HG03108 (cell line): ENCODE results near the gene KDM2B.
"Not testable (repeated sequence)": the region's sequence is repeated elsewhere in the genome, so short reads cannot be mapped to it uniquely, and the experiment has no call there.

ENCODE experiments used
- ATAC-seq: cut with Tn5 transposase; IDR thresholded peaks from one replicate; pipeline ENCODE4 v1.9.1; 2021; ENCODE audit warnings: moderate library complexity; ENCODE audit not compliant: unreplicated experiment

KDM2B gene

GRCh38 chr12:121507984-121508383, 72.8 kb downstream of the KDM2B start:
- ATAC-seq: no peak

GRCh38 chr12:121507245-121507644, 73.6 kb downstream of the KDM2B start:
- no peak for ATAC-seq

GRCh38 chr12:121505513-121505912, 75.3 kb downstream of the KDM2B start:
- no peak for ATAC-seq

DNA sequence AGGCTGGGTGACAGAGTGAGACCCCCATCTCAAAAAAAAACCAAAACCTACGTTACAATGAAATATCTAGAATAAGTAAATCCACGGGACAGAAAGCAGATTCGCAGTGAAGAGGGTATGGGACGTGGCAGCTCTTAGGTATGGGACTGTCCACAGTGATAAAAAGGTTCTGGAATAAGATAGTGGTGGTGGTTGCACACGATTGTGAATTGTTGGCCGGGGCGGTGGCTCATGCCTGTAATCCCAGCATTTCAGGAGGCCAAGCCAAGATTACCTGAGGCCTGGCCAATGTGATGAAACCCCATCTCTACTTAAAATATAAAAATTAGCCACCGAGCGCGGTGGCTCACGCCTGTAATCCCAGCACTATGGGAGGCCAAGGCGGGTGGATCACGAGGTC, 76.3 kb downstream of the KDM2B start:
- no peak for ATAC-seq

DNA sequence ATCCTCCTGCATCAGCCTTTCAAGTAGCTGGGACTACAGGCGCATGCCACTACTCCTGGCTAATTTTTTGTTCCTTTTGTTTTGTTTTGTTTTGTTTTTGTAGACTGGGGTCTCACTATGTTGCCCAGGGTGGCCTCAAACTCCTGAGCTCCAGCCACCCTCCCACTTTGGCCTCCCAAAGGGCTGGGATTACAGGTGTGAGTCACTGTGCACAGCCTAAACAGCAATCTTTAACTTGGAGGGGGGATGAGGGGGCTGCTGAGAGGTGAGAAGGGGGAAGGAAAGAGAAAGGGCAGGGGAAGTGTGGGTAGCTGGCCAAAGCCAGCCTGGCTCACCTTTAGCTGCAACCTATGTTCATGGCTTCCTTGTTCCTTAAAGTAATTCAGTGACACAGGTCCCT, 77.4 kb downstream of the KDM2B start:
- ATAC-seq: no peak

DNA sequence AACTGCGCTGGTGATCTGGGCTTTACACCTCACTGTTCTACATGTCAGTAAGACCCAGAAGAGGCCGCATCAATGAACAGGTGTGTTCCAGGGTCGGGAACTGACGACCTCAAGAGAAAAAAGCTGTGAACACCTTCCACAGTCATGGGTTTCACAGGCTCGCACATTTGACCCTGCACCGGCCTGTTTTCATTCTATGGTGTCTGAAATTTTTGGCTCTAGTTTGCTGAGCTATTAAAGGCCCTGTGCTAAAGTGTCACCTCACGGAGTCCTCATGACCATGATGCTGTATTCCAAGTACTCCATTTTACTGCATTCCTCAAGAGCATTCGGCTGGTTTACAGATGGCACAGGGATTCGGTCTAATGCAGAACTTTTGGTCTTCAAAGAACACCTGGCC, 78.9 kb downstream of the KDM2B start:
- no peak for ATAC-seq

DNA sequence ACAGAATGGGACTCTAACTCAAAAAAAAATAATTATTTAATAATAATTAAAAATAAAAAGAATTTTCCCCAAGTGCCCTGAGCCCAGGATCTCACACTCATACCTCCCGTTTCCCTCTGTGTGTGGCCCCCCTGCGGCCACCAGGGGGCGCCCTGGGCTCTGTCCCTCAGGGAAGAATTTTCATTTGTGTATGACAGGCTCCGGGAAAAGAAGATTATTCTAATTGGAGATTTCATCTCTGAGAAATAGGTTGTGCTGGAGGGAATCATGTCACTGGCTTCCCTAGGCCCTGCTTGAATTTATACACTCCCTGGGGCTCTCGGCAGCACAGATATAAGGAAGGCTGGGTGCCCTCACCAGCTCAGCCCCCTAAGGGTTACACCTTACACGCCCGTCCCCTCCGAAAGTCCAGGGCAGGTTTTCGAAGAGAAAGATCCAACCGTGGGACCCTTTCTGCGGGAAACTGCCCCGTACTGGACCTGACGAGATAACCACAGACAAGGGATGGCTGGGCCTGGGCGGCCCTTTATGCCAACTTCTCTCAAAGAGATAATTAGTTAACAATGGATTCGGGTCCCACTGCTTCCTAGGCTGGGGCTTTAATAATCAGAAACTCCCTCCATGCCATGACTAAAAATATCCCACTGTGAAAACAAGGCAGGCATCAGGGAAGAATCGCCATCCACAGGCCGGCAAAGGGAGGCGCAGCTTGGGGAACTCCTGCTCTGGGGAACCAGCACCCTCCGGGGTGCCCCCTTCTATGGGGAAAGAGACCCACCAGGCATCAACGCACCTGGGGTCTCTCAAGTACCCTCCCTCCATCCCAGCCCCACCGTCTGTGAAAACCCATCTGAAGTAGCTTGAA, 80.7 kb downstream of the KDM2B start:
- no peak for ATAC-seq

DNA sequence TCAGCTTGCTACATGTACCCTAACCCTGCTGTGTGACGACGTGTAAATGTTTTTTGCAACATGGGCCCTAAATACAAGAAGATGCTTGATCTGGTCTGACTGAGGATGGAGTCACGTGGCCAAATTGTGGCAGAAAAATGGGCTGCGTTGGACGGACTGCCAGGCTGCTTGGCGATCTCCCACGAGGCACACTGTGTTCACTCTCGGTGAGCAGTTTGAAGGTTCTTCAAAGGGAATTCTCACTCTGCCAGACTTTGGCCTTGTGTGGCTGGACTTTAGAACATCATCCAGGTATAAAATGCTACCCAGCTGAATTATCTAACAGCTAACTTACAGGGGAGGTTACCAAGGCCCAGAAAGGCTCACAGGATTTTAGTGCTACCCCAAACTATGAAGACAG, 85.1 kb downstream of the KDM2B start:
- ATAC-seq: no peak

GRCh38 chr12:121494093-121494787, 86.6 kb downstream of the KDM2B start:
- no peak for ATAC-seq

GRCh38 chr12:121490401-121491281, 90.2 kb downstream of the KDM2B start:
- no peak for ATAC-seq

DNA sequence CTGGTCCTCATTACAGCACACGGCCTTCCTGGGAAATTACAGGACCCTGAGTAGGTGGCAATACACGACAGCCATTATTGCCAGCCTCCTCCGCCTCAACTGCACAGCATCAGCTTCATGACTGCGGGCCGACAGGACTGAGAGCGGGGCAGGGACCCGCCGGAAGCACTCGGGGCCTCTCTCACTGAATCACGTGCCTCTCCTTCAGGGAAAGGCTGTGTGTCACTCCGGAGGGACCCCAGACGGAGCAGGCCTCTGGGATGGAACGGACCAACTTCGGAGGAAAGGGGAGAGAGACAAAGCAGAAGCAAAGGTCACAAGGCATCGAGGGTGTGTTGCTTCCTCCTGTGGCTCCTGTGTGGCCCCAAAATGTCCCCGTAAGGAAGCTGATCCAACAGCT, 90.9 kb downstream of the KDM2B start:
- no peak for ATAC-seq

DNA sequence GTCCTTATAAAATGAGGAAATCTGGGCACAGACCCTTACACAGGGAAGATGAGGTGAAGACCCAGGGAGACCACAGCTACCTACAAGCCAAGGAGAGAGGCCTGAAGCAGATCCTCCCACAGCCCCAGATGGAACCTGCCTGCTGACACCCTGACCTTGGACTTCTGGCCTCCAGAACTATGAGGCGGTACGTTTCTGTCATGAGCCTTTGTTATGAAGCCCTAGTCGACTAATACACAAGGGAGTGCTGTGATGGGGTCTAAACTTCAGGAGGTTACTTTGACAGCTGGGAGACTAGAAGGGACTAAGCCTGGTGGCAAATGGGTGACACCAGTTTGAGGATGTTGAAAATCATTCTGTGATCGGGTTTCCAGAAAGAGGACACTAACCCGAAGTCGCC, 95.9 kb downstream of the KDM2B start:
- no peak for ATAC-seq

- ATAC-seq: not testable (repeated sequence)
Observed at GRCh38 chr12:121484564-121484963, 96.3 kb downstream of the KDM2B start.

- ATAC-seq: no peak
Observed at GRCh38 chr12:121483949-121484348, 96.9 kb downstream of the KDM2B start.

DNA sequence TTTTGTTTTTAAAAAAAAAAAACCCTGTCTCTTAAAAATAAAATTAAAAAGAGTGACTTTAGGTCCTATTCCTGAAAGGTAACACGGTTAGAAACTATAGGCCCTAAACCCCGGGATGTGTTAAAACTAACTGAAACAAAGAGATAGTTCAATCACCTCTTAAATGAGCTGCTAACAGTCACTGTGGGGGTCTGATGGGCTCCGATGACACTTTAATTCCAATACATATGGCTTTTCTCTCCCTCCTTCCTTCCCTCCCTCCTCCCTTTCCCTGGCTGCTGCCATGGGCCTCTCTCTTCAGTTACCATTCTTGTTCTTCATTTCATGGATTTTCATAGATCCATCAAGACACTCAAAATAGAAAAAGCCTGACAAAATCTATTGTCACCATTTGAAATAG, 104.3 kb downstream of the KDM2B start:
- ATAC-seq: no peak

DNA sequence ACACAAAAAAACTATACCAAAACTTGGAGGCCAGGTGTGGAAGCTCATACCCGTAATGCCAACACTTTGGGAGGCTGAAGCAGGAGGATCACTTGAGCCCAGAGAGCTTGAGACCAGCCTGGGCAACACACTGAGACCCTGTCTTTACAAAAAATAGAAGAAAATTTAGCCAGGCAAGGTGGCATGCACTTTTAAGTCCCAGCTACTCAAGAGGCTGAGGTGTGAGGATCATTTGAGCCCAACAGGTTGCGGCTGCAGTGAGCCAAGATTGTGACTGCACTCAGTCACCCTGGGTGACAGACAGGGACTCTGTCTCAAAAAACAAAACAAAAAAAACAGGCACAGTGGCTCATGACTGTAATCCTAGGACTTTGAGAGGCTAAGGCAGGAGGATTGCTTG, 105.5 kb downstream of the KDM2B start:
- ATAC-seq: no peak

GRCh38 chr12:121472150-121472905, 108.5 kb downstream of the KDM2B start:
- ATAC-seq: no peak

GRCh38 chr12:121470751-121471150, 110.1 kb downstream of the KDM2B start:
- no peak for ATAC-seq

DNA sequence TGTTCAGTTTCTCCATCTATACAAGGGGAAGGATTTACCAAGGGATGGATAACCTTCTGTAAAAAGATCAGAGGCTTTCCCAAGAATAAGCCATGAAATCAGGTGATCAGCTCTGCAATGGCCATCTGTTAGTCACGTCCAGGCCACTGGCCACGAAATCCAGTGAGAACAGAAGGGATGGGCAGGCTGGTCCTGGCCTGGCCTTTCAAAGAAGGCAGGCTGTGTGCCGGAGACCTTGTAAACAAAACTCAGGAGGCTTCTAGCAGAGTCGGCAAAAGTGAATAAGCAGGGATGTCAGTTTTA, 112.4 kb downstream of the KDM2B start:
- no peak for ATAC-seq

GRCh38 chr12:121467638-121468498, 113.0 kb downstream of the KDM2B start:
- peak; percentile 4 for ATAC-seq
